ENCODE measurements around the gene WSCD1. TPM values are rescaled to one million over a fixed set of nuclear protein-coding genes. Genes with fewer than 3 reads are reported as not detected.

The WSCD1 gene
- total RNA-seq, 4 donors from 2014 or later: 1.7 to 6.8 (median 3.5) TPM

- Histone ChIP-seq H3K9me3 (no peaks in the 10 kb centered on the region), H3K4me1 (no peaks in the 10 kb centered on the region), H3K36me3 (no peaks in the 10 kb centered on the region), H3K4me3 (no peak overlapping the region), H3K27ac (replicated peaks in 1 of 4) (no peak overlapping the region), H3K27me3 (peaks cover 0 to 23% (median 0%) of the 10 kb centered on the region in 4 donors)
- DNase-seq (ENCODE audit: extremely low spot score): no peak
- TF ChIP-seq POLR2A (IDR thresholded peaks at IDR 0.05; ENCODE audit: low read depth) (no peak), CTCF (IDR thresholded peaks at IDR 0.05) (no peak), EP300 (IDR thresholded peaks at IDR 0.05) (no peak), POLR2AphosphoS5 (IDR thresholded peaks at IDR 0.05) (no peak)
- 82% methylated on average over 8 of the region's 8 CpGs for WGBS
- intact Hi-C loops (cut with DNase I): no loop called here
These were observed 65.8 kb downstream of the WSCD1 start for GRCh38 chr17:6135996-6136395.

- 74% methylated on average over 11 of the region's 11 CpGs for WGBS
- TF ChIP-seq EP300 (IDR thresholded peaks at IDR 0.05): no peak
- TF ChIP-seq POLR2AphosphoS5 (IDR thresholded peaks at IDR 0.05): no peak
- no peak for TF ChIP-seq CTCF (IDR thresholded peaks at IDR 0.05)
- no peak for TF ChIP-seq POLR2A (IDR thresholded peaks at IDR 0.05; ENCODE audit: low read depth)
- DNase-seq (ENCODE audit: extremely low spot score): no peak
- no peaks in the 10 kb centered on the region for H3K9me3 ChIP-seq
- H3K4me3 ChIP-seq: no peak overlapping the region
- intact Hi-C loops (cut with DNase I): no loop called here
- no peaks in the 10 kb centered on the region for H3K4me1 ChIP-seq
- H3K27ac ChIP-seq (replicated peaks in 1 of 4): no peak overlapping the region
- peaks cover 0 to 23% (median 0%) of the 10 kb centered on the region in 4 donors for H3K27me3 ChIP-seq
- H3K36me3 ChIP-seq: no peaks in the 10 kb centered on the region
These were observed 67.7 kb downstream of the WSCD1 start for GRCh38 chr17:6137716-6138502.

- H3K4me3 ChIP-seq: no peak overlapping the region
- peaks cover 0 to 23% (median 0%) of the 10 kb centered on the region in 4 donors for H3K27me3 ChIP-seq
- H3K36me3 ChIP-seq: no peaks in the 10 kb centered on the region
- no peaks in the 10 kb centered on the region for H3K4me1 ChIP-seq
- no peak for DNase-seq (ENCODE audit: extremely low spot score)
- intact Hi-C loops (cut with DNase I): no loop called here
- H3K9me3 ChIP-seq: no peaks in the 10 kb centered on the region
- TF ChIP-seq EP300 (IDR thresholded peaks at IDR 0.05): no peak
- TF ChIP-seq CTCF (IDR thresholded peaks at IDR 0.05): no peak
- no peak for TF ChIP-seq POLR2AphosphoS5 (IDR thresholded peaks at IDR 0.05)
- TF ChIP-seq POLR2A (IDR thresholded peaks at IDR 0.05; ENCODE audit: low read depth): no peak
- 46% methylated on average over 3 of the region's 3 CpGs for WGBS
- no peak overlapping the region for H3K27ac ChIP-seq (replicated peaks in 1 of 4)
These were observed 68.7 kb downstream of the WSCD1 start for GRCh38 chr17:6138761-6139446.

- Histone ChIP-seq H3K4me1 (no peaks in the 10 kb centered on the region), H3K27me3 (peaks cover 0 to 23% (median 0%) of the 10 kb centered on the region in 4 donors), H3K36me3 (no peaks in the 10 kb centered on the region), H3K27ac (replicated peaks in 1 of 4) (no peak overlapping the region), H3K9me3 (no peaks in the 10 kb centered on the region), H3K4me3 (no peak overlapping the region)
- WGBS: 86% methylated on average over 8 of the region's 8 CpGs
- intact Hi-C loops (cut with DNase I): no loop called here
- no peak for DNase-seq (ENCODE audit: extremely low spot score)
- TF ChIP-seq CTCF (IDR thresholded peaks at IDR 0.05) (no peak), POLR2A (IDR thresholded peaks at IDR 0.05; ENCODE audit: low read depth) (no peak), EP300 (IDR thresholded peaks at IDR 0.05) (no peak), POLR2AphosphoS5 (IDR thresholded peaks at IDR 0.05) (no peak)
These were observed 69.3 kb downstream of the WSCD1 start for GRCh38 chr17:6139447-6139832.
